K562 (cell line): ENCODE data around the gene SYF2. TPM values are rescaled to one million over a fixed set of nuclear protein-coding genes. Genes with fewer than 3 reads are reported as not detected.

Experiments
- DDX20 ChIP-seq: fragments of 450-650 bp; IDR thresholded peaks from 2 replicates; pipeline ENCODE4 v1.6.1; 2016; ENCODE audit warnings: missing genetic modification characterization, low read depth, mild to moderate bottlenecking, missing compliant biosample characterization, moderate library complexity
- DPF2 ChIP-seq: fragments of 450-650 bp; IDR thresholded peaks from 2 replicates; pipeline ENCODE4 v1.6.1; 2016
- HLTF ChIP-seq: fragments of 450-650 bp; IDR thresholded peaks from 2 replicates; pipeline ENCODE4 v1.6.1; 2016
- KLF10 ChIP-seq: fragments of 250-450 bp; sonication (Bioruptor Pico); IDR thresholded peaks from 2 replicates; pipeline ENCODE4 v1.6.1; 2021; ENCODE audit warnings: matching md5 sums
- MEF2D ChIP-seq: conservative IDR thresholded peaks from 2 replicates; pipeline ENCODE4 v1.6.1; 2016; ENCODE audit warnings: low read depth, missing genetic modification characterization, missing compliant biosample characterization
- NR1H2 ChIP-seq: sonication (generic); formaldehyde crosslinking; IDR thresholded peaks from 2 replicates; pipeline ENCODE4 v1.4.0; 2020; ENCODE audit warnings: mild to moderate bottlenecking, missing genetic modification reagents
- PHB2 ChIP-seq: fragments of 450-650 bp; IDR thresholded peaks from 2 replicates; pipeline ENCODE4 v1.6.1; 2017; ENCODE audit warnings: low read depth
- RHOXF2B ChIP-seq: fragments of 250-450 bp; sonication (Bioruptor Pico); conservative IDR thresholded peaks from 2 replicates; pipeline ENCODE4 v1.5.1; 2021
- SNRNP70 ChIP-seq: fragments of 200-400 bp; formaldehyde crosslinking; optimal IDR thresholded peaks from 2 replicates; pipeline ENCODE3; 2017; ENCODE audit warnings: low read depth, low read length
- SP1 ChIP-seq: sonication (generic); formaldehyde crosslinking; IDR thresholded peaks from 2 replicates; pipeline ENCODE4 v1.8.1; 2022; ENCODE audit warnings: mild to moderate bottlenecking, missing genetic modification reagents
- SP2 ChIP-seq: IDR thresholded peaks from 2 replicates; pipeline ENCODE4 v1.6.1; 2011; ENCODE audit warnings: mild to moderate bottlenecking, low read depth, low read length, moderate library complexity; ENCODE audit not compliant: poor library complexity, severe bottlenecking; ENCODE audit errors: extremely low read depth
- TAL1 ChIP-seq: fragments of 450-650 bp; IDR thresholded peaks from 2 replicates; pipeline ENCODE4 v1.6.1; 2016; ENCODE audit warnings: mild to moderate bottlenecking
- TCFL5 ChIP-seq: fragments of 250-450 bp; sonication (Bioruptor Pico); conservative IDR thresholded peaks from 2 replicates; pipeline ENCODE4 v1.6.1; 2021; ENCODE audit warnings: mild to moderate bottlenecking, moderate library complexity, matching md5 sums
- TEAD4 ChIP-seq, 2 experiments: sonication (generic) in 1 of 2; formaldehyde crosslinking in 1 of 2; IDR thresholded peaks; 2 replicates each; pipeline versions ENCODE4 v1.6.1 to v1.8.0; 2012 to 2022; ENCODE audit warnings: borderline replicate concordance in 1 of 2, inconsistent platforms in 1 of 2, low read length in 1 of 2, mild to moderate bottlenecking in 1 of 2, missing genetic modification reagents in 1 of 2
- ZC3H11A ChIP-seq: IDR thresholded peaks from 2 replicates; pipeline ENCODE4 v1.6.1; 2012; ENCODE audit warnings: low read depth, low read length, improper control_type of control experiment
- ZC3H4 ChIP-seq: sonication (generic); formaldehyde crosslinking; IDR thresholded peaks from 2 replicates; pipeline ENCODE4 v1.9.0; 2021; ENCODE audit warnings: missing genetic modification reagents, borderline replicate concordance
- ZC3H8 ChIP-seq: fragments of 450-650 bp; IDR thresholded peaks from 2 replicates; pipeline ENCODE4 v1.6.1; 2017
- ZNF707 ChIP-seq: fragments of 250-450 bp; sonication (Bioruptor Pico); conservative IDR thresholded peaks from 2 replicates; pipeline ENCODE4 v1.8.0; 2022; ENCODE audit warnings: inconsistent platforms, mild to moderate bottlenecking, moderate library complexity
- ZZZ3 ChIP-seq: fragments of 450-650 bp; IDR thresholded peaks from 2 replicates; pipeline ENCODE4 v1.6.1; 2016; ENCODE audit warnings: antibody characterized with exemption, mild to moderate bottlenecking, moderate library complexity
- polyA plus RNA-seq, 8 experiments: library from polyadenylated mRNA; depleted of rRNA in 4 of 8; stranded (reverse) in 5 of 8; unstranded in 3 of 8; fragments of >200 nt; fragmentation: Nextera tagmentation in 2 of 8; fragmentation: Illumina TruSeq in 1 of 8; extraction: Ambion mirVana in 2 of 8; extraction: Trizol in 1 of 8; gene quantifications; 2 replicates each; pipeline versions ENCODE4 v1.2.1 to v1.2.3, GENCODE V29; 2011 to 2014; ENCODE audit warnings: inconsistent platforms in 1 of 8, missing spikeins in 1 of 8
- total RNA-seq, 7 experiments: library from RNA; depleted of rRNA in 6 of 7; stranded (reverse); fragments of >200 nt in 6 of 7; fragmentation: Illumina TruSeq in 2 of 7; extraction: Trizol in 2 of 7; gene quantifications; 2 replicates each; pipeline versions ENCODE4 v1.2.1 to v1.2.3, GENCODE V29; 2011 to 2021; ENCODE audit warnings: low replicate concordance in 1 of 7
- TF ChIP-seq, protein P1 (sequence below): fragments of 250-450 bp; sonication (Bioruptor Pico); IDR thresholded peaks from 2 replicates; pipeline ENCODE4 v1.5.0; 2021; ENCODE audit warnings: mild to moderate bottlenecking, borderline replicate concordance
- TF ChIP-seq, protein P2 (sequence below): fragments of 450-650 bp; IDR thresholded peaks from 2 replicates; pipeline ENCODE4 v1.6.1; 2017; ENCODE audit warnings: mild to moderate bottlenecking, moderate library complexity
- TF ChIP-seq, protein P3 (sequence below): IDR thresholded peaks from 3 replicates; pipeline ENCODE4 v1.6.1; 2011; ENCODE audit warnings: borderline replicate concordance, mild to moderate bottlenecking; ENCODE audit not compliant: insufficient read length, insufficient read depth
- TF ChIP-seq, protein P4 (sequence below): IDR thresholded peaks from 2 replicates; pipeline ENCODE4 v1.6.1; 2012; ENCODE audit warnings: low read depth, low read length, improper control_type of control experiment, borderline replicate concordance
- TF ChIP-seq, protein P5 (sequence below): fragments of 450-650 bp; IDR thresholded peaks from 2 replicates; pipeline ENCODE4 v1.6.1; 2016; ENCODE audit warnings: low read depth, mild to moderate bottlenecking, moderate library complexity

SYF2 gene
- total and polyA plus RNA-seq, 9 of the 15 experiments (the other 6 are each of a cell fraction or from before 2014, with no cell fraction given) = 20.9 to 69.0 (median 43.2) TPM

DNA sequence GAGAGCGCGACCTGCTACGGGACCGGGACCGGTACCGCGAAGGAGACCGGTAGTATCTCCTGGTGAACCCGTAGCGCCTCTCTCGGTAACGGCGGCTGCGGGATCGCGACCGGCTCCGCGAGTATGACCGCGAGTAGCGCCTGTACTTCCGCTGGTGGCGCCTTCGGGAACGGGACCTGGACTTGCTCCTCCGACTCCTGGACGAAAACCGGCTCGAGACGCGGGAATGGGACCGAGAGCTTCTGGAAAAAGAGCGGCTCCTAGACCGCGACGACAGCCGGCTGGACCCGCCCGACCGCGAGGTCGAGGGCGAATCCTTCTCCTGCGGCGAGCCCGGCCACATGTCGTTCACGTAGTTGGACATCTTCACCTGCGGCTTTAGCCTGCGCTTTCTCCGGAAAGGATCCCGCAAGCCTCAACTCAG lies 14.3 kb upstream of the SYF2 start (continued):
- TF ChIP-seq, protein P1, sequence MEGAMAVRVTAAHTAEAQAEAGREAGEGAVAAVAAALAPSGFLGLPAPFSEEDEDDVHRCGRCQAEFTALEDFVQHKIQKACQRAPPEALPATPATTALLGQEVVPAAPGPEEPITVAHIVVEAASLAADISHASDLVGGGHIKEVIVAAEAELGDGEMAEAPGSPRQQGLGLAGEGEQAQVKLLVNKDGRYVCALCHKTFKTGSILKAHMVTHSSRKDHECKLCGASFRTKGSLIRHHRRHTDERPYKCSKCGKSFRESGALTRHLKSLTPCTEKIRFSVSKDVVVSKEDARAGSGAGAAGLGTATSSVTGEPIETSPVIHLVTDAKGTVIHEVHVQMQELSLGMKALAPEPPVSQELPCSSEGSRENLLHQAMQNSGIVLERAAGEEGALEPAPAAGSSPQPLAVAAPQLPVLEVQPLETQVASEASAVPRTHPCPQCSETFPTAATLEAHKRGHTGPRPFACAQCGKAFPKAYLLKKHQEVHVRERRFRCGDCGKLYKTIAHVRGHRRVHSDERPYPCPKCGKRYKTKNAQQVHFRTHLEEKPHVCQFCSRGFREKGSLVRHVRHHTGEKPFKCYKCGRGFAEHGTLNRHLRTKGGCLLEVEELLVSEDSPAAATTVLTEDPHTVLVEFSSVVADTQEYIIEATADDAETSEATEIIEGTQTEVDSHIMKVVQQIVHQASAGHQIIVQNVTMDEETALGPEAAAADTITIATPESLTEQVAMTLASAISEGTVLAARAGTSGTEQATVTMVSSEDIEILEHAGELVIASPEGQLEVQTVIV = no peak
- TF ChIP-seq TEAD4 (IDR thresholded peaks at IDR 0.05; ENCODE audit: low read length) (no peak), TEAD4 (CRISPR knock-in tag; IDR thresholded peaks at IDR 0.05; ENCODE audit: borderline replicate concordance) (0 out of 2 replicates have a peak, but pooled peaks have one; percentile 67), ZC3H4 (CRISPR knock-in tag) (peak; percentile 77), ZNF707 (CRISPR knock-in tag) (no peak), ZC3H11A (no peak), TCFL5 (no peak), KLF10 (CRISPR knock-in tag) (no peak), RHOXF2B (CRISPR knock-in tag) (no peak), DDX20 (no peak), SP2 (no peak), SP1 (CRISPR knock-in tag) (no peak; the same call in 1 of the 2 replicates), DPF2 (no peak), ZZZ3 (no peak), HLTF (peak; percentile 80; the same call in 1 of the 2 replicates), PHB2 (no peak), TAL1 (no peak), MEF2D (tag) (no peak), ZC3H8 (no peak), NR1H2 (no peak; the same call in 1 of the 2 replicates), SNRNP70 (no peak)
- TF ChIP-seq, protein P2, sequence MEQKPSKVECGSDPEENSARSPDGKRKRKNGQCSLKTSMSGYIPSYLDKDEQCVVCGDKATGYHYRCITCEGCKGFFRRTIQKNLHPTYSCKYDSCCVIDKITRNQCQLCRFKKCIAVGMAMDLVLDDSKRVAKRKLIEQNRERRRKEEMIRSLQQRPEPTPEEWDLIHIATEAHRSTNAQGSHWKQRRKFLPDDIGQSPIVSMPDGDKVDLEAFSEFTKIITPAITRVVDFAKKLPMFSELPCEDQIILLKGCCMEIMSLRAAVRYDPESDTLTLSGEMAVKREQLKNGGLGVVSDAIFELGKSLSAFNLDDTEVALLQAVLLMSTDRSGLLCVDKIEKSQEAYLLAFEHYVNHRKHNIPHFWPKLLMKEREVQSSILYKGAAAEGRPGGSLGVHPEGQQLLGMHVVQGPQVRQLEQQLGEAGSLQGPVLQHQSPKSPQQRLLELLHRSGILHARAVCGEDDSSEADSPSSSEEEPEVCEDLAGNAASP = no peak
- TF ChIP-seq, protein P3, sequence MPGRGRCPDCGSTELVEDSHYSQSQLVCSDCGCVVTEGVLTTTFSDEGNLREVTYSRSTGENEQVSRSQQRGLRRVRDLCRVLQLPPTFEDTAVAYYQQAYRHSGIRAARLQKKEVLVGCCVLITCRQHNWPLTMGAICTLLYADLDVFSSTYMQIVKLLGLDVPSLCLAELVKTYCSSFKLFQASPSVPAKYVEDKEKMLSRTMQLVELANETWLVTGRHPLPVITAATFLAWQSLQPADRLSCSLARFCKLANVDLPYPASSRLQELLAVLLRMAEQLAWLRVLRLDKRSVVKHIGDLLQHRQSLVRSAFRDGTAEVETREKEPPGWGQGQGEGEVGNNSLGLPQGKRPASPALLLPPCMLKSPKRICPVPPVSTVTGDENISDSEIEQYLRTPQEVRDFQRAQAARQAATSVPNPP = no peak
- TF ChIP-seq, protein P4, sequence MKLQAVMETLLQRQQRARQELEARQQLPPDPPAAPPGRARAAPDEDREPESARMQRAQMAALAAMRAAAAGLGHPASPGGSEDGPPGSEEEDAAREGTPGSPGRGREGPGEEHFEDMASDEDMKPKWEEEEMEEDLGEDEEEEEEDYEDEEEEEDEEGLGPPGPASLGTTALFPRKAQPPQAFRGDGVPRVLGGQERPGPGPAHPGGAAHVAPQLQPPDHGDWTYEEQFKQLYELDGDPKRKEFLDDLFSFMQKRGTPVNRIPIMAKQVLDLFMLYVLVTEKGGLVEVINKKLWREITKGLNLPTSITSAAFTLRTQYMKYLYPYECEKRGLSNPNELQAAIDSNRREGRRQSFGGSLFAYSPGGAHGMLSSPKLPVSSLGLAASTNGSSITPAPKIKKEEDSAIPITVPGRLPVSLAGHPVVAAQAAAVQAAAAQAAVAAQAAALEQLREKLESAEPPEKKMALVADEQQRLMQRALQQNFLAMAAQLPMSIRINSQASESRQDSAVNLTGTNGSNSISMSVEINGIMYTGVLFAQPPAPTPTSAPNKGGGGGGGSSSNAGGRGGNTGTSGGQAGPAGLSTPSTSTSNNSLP = no peak
- TF ChIP-seq, protein P5, sequence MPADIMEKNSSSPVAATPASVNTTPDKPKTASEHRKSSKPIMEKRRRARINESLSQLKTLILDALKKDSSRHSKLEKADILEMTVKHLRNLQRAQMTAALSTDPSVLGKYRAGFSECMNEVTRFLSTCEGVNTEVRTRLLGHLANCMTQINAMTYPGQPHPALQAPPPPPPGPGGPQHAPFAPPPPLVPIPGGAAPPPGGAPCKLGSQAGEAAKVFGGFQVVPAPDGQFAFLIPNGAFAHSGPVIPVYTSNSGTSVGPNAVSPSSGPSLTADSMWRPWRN = no peak
